Mesendoderm (in vitro differentiated cells): ENCODE data around the gene LEMD1. TPM values are rescaled to one million over a fixed set of nuclear protein-coding genes. Genes with fewer than 3 reads are reported as not detected.

Experiments
- DNase-seq: peaks from one replicate; pipeline ENCODE4 v3.0.0; 2013
- H2AK5ac ChIP-seq: 2 replicates; pipeline ENCODE4 v1.6.1; 2013; ENCODE audit warnings: low read length, inconsistent platforms
- H2BK120ac ChIP-seq: 2 replicates; pipeline ENCODE4 v1.6.1; 2013; ENCODE audit warnings: low read depth, mild to moderate bottlenecking, low read length, moderate library complexity, mixed read lengths
- H2BK15ac ChIP-seq: replicated peaks from 2 replicates; pipeline ENCODE4 v1.6.1; 2013; ENCODE audit warnings: low read depth, mild to moderate bottlenecking, moderate library complexity
- H2BK5ac ChIP-seq: 2 replicates; pipeline ENCODE4 v1.6.1; 2013; ENCODE audit warnings: low read length, inconsistent platforms
- H3K18ac ChIP-seq: 2 replicates; pipeline ENCODE4 v1.6.1; 2013; ENCODE audit warnings: mild to moderate bottlenecking, low read length, mixed read lengths
- H3K23ac ChIP-seq: one replicate; pipeline ENCODE4 v1.6.1; 2013; ENCODE audit warnings: low read length
- H3K27ac ChIP-seq: 2 replicates; pipeline ENCODE4 v1.5.1; 2013; ENCODE audit warnings: low read depth, mild to moderate bottlenecking, inconsistent platforms, low read length, moderate library complexity
- H3K27me3 ChIP-seq: 2 replicates; pipeline ENCODE4 v1.6.1; 2013; ENCODE audit warnings: low read length, control low read depth, mild to moderate bottlenecking, inconsistent platforms; ENCODE audit not compliant: insufficient read depth, poor library complexity
- H3K36me3 ChIP-seq: 2 replicates; pipeline ENCODE4 v1.6.1; 2013; ENCODE audit warnings: low read length, inconsistent platforms; ENCODE audit not compliant: control insufficient read depth, insufficient read depth
- H3K4ac ChIP-seq: one replicate; pipeline ENCODE4 v1.6.1; 2013; ENCODE audit warnings: low read depth, mild to moderate bottlenecking, low read length, moderate library complexity
- H3K4me1 ChIP-seq: 2 replicates; pipeline ENCODE4 v1.6.1; 2013; ENCODE audit warnings: low read depth, low read length, inconsistent platforms; ENCODE audit not compliant: control insufficient read depth
- H3K4me2 ChIP-seq: 2 replicates; pipeline ENCODE4 v1.6.1; 2013; ENCODE audit warnings: low read length
- H3K4me3 ChIP-seq: 2 replicates; pipeline ENCODE4 v1.5.1; 2013; ENCODE audit warnings: mild to moderate bottlenecking, low read length
- H3K56ac ChIP-seq: one replicate; pipeline ENCODE4 v1.6.1; 2013; ENCODE audit warnings: low read length
- H3K79me1 ChIP-seq: 2 replicates; pipeline ENCODE4 v1.6.1; 2013; ENCODE audit warnings: low read length, inconsistent platforms
- H3K79me2 ChIP-seq: 2 replicates; pipeline ENCODE4 v1.6.1; 2013; ENCODE audit warnings: mild to moderate bottlenecking, low read length; ENCODE audit not compliant: control insufficient read depth, insufficient read depth
- H3K9ac ChIP-seq: 2 replicates; pipeline ENCODE4 v1.6.1; 2013; ENCODE audit warnings: low read length, inconsistent platforms
- H4K5ac ChIP-seq: one replicate; pipeline ENCODE4 v1.6.1; 2013; ENCODE audit warnings: low read length
- H4K8ac ChIP-seq: one replicate; pipeline ENCODE4 v1.6.1; 2013; ENCODE audit warnings: low read depth, mild to moderate bottlenecking, control low read depth, low read length, moderate library complexity
- WGBS: extraction: QIAGEN DNeasy Blood & Tissue Kit; methylation state at CpG from one replicate; pipeline ENCODE4 v1.1.7; 2013; ENCODE audit warnings: low lambda C conversion rate, missing lambda C conversion rate; ENCODE audit not compliant: insufficient coverage; ENCODE audit errors: extremely low coverage; 5-methylcytosine and 5-hydroxymethylcytosine counted together
- polyA plus RNA-seq, 2 experiments: library from polyadenylated mRNA; stranded (reverse); fragments of 200-250 nt; gene quantifications; one replicate each; pipeline ENCODE4 v1.2.3, GENCODE V29; 2013

LEMD1 gene, protein sequence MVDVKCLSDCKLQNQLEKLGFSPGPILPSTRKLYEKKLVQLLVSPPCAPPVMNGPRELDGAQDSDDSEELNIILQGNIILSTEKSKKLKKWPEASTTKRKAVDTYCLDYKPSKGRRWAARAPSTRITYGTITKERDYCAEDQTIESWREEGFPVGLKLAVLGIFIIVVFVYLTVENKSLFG
- 4.3 TPM for polyA plus RNA-seq (2013, experiment 1 of 2)
- polyA plus RNA-seq (2013, experiment 2 of 2): 4.4 TPM

DNA sequence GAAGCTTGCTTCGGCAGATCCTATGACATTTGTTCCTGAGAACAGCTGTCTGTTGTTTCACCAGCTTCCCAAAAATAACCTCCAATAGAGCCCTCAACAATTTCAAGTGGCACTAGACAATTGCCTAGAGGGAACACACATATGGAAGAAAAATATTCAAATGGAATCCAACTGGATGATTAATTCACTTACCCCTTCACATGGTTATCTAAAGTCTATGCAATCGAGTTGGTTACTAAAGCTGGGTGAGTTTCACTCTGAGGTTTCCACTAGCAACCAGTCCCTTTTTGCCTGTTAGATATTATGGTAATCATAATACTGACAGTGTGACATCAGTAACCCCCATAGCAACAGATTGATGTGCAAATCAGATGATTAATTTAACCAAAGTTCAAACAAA, at the start of gene LEMD1:
Gene LEMD1 (minus strand): TSS at position 259 of the 400 bp plus-strand sequence. CDS start 1,520 bp downstream, outside the sequence.
- no peak within 1 kb of the TSS for H2AK5ac ChIP-seq
- H3K4me3 ChIP-seq: no peak within 1 kb of the TSS
- no peak within 1 kb of the TSS for H2BK15ac ChIP-seq
- H3K4ac ChIP-seq: no peak within 1 kb of the TSS
- no peaks in the 10 kb centered on the region for H3K27me3 ChIP-seq
- no peaks in the 10 kb centered on the region for H3K4me1 ChIP-seq
- DNase-seq: no peak
- H4K5ac ChIP-seq: no peak within 1 kb of the TSS
- no peak within 1 kb of the TSS for H3K27ac ChIP-seq
- no peak within 1 kb of the TSS for H3K9ac ChIP-seq
- no peaks in the 10 kb centered on the region for H3K79me1 ChIP-seq
- H3K4me2 ChIP-seq: no peak within 1 kb of the TSS
- no peak within 1 kb of the TSS for H3K18ac ChIP-seq
- no peak within 1 kb of the TSS for H4K8ac ChIP-seq
- no peaks in the 10 kb centered on the region for H3K36me3 ChIP-seq
- H3K56ac ChIP-seq: no peak within 1 kb of the TSS
- no CpG with 5 or more reads among the region's 2 CpGs for WGBS
- no peak within 1 kb of the TSS for H2BK120ac ChIP-seq
- H2BK5ac ChIP-seq: no peak within 1 kb of the TSS
- H3K23ac ChIP-seq: no peak within 1 kb of the TSS
- H3K79me2 ChIP-seq: no peaks in the 10 kb centered on the region

DNA sequence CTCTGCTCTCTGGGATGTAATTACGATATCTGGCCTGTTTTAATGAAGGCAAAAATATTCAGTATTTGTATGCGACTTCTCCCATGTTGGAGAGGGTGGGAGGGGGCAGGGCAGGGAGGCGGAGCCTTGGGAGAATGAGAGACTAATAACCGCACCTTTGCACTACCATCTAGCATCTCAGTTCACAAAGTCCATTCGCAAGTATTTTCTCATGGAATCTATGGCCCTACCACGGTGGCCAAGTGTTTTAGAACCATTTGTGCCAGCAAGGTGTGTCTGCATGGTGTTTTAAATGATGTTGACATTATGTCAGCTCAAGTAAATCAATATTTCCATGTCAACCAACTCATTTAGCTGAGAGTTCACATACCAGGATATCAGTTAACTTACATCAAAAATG, 48.3 kb upstream of the LEMD1 start:
- H3K79me1 ChIP-seq: no peaks in the 10 kb centered on the region
- H3K56ac ChIP-seq: no peak overlapping the region
- H4K5ac ChIP-seq: no peak overlapping the region
- no peak overlapping the region for H3K18ac ChIP-seq
- DNase-seq: no peak
- no peak overlapping the region for H3K23ac ChIP-seq
- H3K4ac ChIP-seq: no peak overlapping the region
- H3K27ac ChIP-seq: no peak overlapping the region
- H4K8ac ChIP-seq: no peak overlapping the region
- H2BK120ac ChIP-seq: no peak overlapping the region
- no peaks in the 10 kb centered on the region for H3K27me3 ChIP-seq
- H3K4me2 ChIP-seq: no peak overlapping the region
- H3K79me2 ChIP-seq: no peaks in the 10 kb centered on the region
- H2AK5ac ChIP-seq: no peak overlapping the region
- WGBS: no CpG with 5 or more reads among the region's 6 CpGs
- H2BK15ac ChIP-seq: no peak overlapping the region
- no peak overlapping the region for H3K4me3 ChIP-seq
- H2BK5ac ChIP-seq: no peak overlapping the region
- no peak overlapping the region for H3K9ac ChIP-seq
- H3K4me1 ChIP-seq: no peaks in the 10 kb centered on the region
- no peaks in the 10 kb centered on the region for H3K36me3 ChIP-seq

DNA sequence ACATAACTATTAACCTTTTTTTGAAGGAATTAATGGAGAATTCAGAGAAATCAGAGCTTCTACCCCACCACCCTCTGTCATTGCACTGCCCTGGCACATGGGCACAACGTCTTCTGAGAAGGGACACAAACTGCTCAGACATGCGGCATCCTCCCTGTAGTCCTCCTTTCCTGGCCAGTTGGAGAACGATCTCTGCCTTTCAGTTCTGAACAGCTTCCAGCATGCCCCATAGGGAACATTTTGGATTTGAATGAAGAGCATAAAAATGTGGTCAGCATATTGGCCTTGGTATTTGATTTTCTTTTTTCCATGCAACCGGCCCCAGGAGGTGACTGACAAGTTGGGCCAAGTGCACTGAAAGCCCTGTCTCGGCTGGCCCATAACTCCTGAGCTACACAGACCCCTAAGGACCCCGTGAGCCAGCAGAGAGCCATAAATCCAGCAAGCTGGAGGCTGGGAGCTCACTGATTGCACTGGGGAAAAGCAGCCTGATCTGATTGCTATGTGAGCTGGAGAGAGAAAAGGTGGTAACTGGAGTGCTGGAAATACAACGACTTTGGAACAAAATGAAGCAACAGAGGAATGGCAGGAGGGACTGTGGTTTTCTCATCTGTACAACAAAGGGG, 44.9 kb upstream of the LEMD1 start:
- Histone ChIP-seq H4K8ac (no peak overlapping the region), H2BK120ac (no peak overlapping the region), H3K27me3 (no peaks in the 10 kb centered on the region), H3K56ac (peak overlapping the region; percentile 22), H3K27ac (no peak overlapping the region), H3K79me2 (no peaks in the 10 kb centered on the region), H3K4me1 (no peaks in the 10 kb centered on the region), H3K36me3 (no peaks in the 10 kb centered on the region), H2AK5ac (no peak overlapping the region), H2BK5ac (no peak overlapping the region), H3K79me1 (no peaks in the 10 kb centered on the region), H3K4me2 (no peak overlapping the region), H4K5ac (no peak overlapping the region), H3K18ac (no peak overlapping the region), H3K4me3 (no peak overlapping the region), H2BK15ac (no peak overlapping the region), H3K9ac (no peak overlapping the region), H3K23ac (no peak overlapping the region), H3K4ac (no peak overlapping the region)
- no CpG with 5 or more reads among the region's 7 CpGs for WGBS
- no peak for DNase-seq

DNA sequence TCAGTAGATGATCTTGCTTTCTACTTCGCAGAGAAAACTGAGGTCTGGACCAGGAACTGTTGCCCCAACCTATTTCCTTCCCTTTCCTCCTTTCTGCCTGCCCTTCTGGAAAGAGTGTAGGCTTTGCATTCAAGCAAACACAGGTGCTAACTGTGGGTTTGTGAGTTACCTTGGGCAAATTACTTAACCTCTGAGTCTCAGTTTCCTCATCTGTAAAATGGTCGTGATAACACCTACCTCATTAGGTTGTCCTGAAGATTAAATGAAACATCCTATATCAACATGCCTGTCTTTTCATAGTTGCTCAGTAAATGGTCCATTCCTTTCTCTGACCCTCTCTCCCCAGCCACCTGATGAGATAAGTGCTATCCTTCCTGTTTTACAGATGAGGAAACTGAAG, 43.5 kb upstream of the LEMD1 start:
- Histone ChIP-seq H3K27ac (no peak overlapping the region), H3K36me3 (no peaks in the 10 kb centered on the region), H3K18ac (no peak overlapping the region), H3K4me2 (no peak overlapping the region), H3K4me1 (no peaks in the 10 kb centered on the region), H3K56ac (no peak overlapping the region), H4K8ac (no peak overlapping the region), H3K4me3 (no peak overlapping the region), H2AK5ac (no peak overlapping the region), H3K9ac (no peak overlapping the region), H3K79me2 (no peaks in the 10 kb centered on the region), H3K4ac (no peak overlapping the region), H3K27me3 (no peaks in the 10 kb centered on the region), H3K79me1 (no peaks in the 10 kb centered on the region), H2BK15ac (no peak overlapping the region), H2BK5ac (no peak overlapping the region), H4K5ac (no peak overlapping the region), H2BK120ac (no peak overlapping the region), H3K23ac (peak overlapping the region; percentile 24)
- no peak for DNase-seq
- no CpG with 5 or more reads among the region's 2 CpGs for WGBS

DNA sequence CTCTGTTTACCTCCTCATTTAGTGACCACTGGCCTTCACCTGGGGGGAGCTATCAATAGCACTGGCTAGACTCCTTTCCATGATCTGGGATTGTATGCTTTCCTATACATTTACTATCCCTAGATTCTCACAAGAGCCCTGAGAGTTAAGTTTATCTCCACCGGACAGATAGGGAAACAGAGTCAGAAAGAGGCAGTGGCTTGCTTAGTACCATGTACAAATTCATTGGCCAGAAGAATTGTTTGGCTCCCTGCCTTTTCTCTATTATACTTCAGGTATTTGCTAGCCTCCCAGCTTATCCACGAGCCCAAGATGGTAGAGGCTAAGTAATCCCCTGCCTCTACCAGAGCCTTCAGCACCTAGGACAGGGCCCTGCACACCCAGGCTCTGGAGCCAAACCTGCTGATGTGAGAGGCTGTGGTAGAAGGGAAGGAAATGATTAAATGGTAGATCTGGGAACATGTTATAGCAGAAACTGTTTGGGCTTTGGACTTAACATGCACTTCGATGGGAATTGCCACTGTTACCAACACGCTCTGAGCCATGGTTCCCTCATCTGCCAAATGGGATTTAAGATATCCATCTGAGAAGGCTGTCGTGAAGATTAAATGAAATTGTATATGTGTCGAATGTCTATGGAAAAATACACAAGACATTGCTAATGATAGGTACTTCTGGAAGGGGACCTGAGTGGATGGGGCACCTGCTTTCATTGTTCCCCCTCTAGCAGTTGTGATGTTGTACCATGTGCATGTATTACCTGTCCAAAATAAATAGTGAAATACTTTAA, 37.1 kb upstream of the LEMD1 start:
- WGBS: no CpG with 5 or more reads among the region's 6 CpGs
- no peak overlapping the region for H3K56ac ChIP-seq
- no peaks in the 10 kb centered on the region for H3K27me3 ChIP-seq

More for the DNA sequence above, 37.1 kb upstream of the LEMD1 start:
- Histone ChIP-seq H2AK5ac (no peak overlapping the region), H3K79me2 (peaks cover 6% of the 10 kb centered on the region), H4K5ac (no peak overlapping the region), H2BK5ac (no peak overlapping the region), H3K23ac (no peak overlapping the region), H3K27ac (no peak overlapping the region), H3K18ac (no peak overlapping the region), H3K4me2 (no peak overlapping the region), H3K79me1 (peaks cover 4% of the 10 kb centered on the region), H2BK15ac (no peak overlapping the region), H3K36me3 (no peaks in the 10 kb centered on the region), H4K8ac (no peak overlapping the region), H2BK120ac (no peak overlapping the region), H3K9ac (no peak overlapping the region), H3K4me3 (no peak overlapping the region), H3K4me1 (peaks cover 9% of the 10 kb centered on the region), H3K4ac (no peak overlapping the region)
- DNase-seq: peak; percentile 85
